H1 (cell line): ENCODE results near the gene CCDC127. TPM values are rescaled to one million over a fixed set of nuclear protein-coding genes. Genes with fewer than 3 reads are reported as not detected.
A peak's percentile ranks its signal among the peaks of the same experiment; 100 is the strongest.

Experiments
- CTCF ChIA-PET: fragments of 300-600 bp; sonication (Branson Sonifier 250); formaldehyde crosslinking; loops from one replicate; lab custom pipeline; 2021; ENCODE audit not compliant: partially characterized antibody; lab: Charles Lee
- POLR2A ChIA-PET: fragments of 300-600 bp; sonication (Branson Sonifier 250); formaldehyde crosslinking; loops from one replicate; lab custom pipeline; 2021; ENCODE audit warnings: inconsistent platforms; ENCODE audit not compliant: partially characterized antibody; lab: Charles Lee
- DNase-seq, 2 experiments: peaks; one replicate each; pipeline versions ENCODE4 v3.0.0 to v3.0.0-alpha.2; 2010 to 2022; ENCODE audit warnings: low spot score in 2 of 2, low read depth in 1 of 2, mixed read lengths in 1 of 2
- FAIRE-seq: peaks from 2 replicates; lab custom pipeline; 2011; peaks lifted over from hg19 to GRCh38; lab: Jason Lieb, UNC
- H2AFZ ChIP-seq: 2 replicates; pipeline ENCODE4 v1.8.1; 2012; ENCODE audit warnings: low read length, inconsistent platforms
- H2AK5ac ChIP-seq: 2 replicates; pipeline ENCODE4 v1.6.1; 2013; ENCODE audit warnings: low read depth, low read length
- H2BK120ac ChIP-seq: replicated peaks from 2 replicates; pipeline ENCODE3; 2013; ENCODE audit warnings: low read depth, low read length, inconsistent platforms
- H2BK12ac ChIP-seq: 2 replicates; pipeline ENCODE4 v1.6.1; 2013; ENCODE audit warnings: low read depth, low read length
- H2BK15ac ChIP-seq: 2 replicates; pipeline ENCODE4 v1.6.1; 2013; ENCODE audit warnings: low read length
- H2BK20ac ChIP-seq: 2 replicates; pipeline ENCODE4 v1.6.1; 2013; ENCODE audit warnings: low read length
- H2BK5ac ChIP-seq: 2 replicates; pipeline ENCODE4 v1.6.1; 2013; ENCODE audit warnings: low read depth, low read length
- H3K14ac ChIP-seq: 2 replicates; pipeline ENCODE4 v1.6.1; 2013; ENCODE audit warnings: inconsistent platforms; ENCODE audit not compliant: insufficient read length
- H3K18ac ChIP-seq: 2 replicates; pipeline ENCODE4 v1.6.1; 2013; ENCODE audit warnings: low read length; ENCODE audit errors: extremely low read depth
- H3K23ac ChIP-seq: 2 replicates; pipeline ENCODE4 v1.6.1; 2013; ENCODE audit warnings: inconsistent platforms; ENCODE audit not compliant: insufficient read length
- H3K23me2 ChIP-seq: 2 replicates; pipeline ENCODE4 v1.6.1; 2013; ENCODE audit warnings: low read depth, low read length
- H3K27ac ChIP-seq: 2 replicates; pipeline ENCODE4 v1.6.1; 2011; ENCODE audit warnings: low read depth, low read length, inconsistent platforms
- H3K27me3 ChIP-seq, 4 experiments: replicated peaks in 1 of 4; 1 replicate in 1 of 4; 2 replicates in 3 of 4; pipeline versions ENCODE4 v1.6.1 to v1.8.1; 2011 to 2013; ENCODE audit warnings: low read length in 3 of 4, mild to moderate bottlenecking in 3 of 4, inconsistent platforms in 2 of 4, mixed read lengths in 2 of 4, moderate library complexity in 1 of 4; ENCODE audit not compliant: control insufficient read depth in 3 of 4, insufficient read depth in 3 of 4; ENCODE audit errors: extremely low read depth in 1 of 4
- H3K36me3 ChIP-seq, 4 experiments: 2 replicates each; pipeline versions ENCODE4 v1.6.1 to v1.8.1; 2011 to 2013; ENCODE audit warnings: mild to moderate bottlenecking in 4 of 4, low read length in 3 of 4, moderate library complexity in 2 of 4, control low read depth in 1 of 4, inconsistent platforms in 1 of 4; ENCODE audit not compliant: insufficient read depth in 4 of 4, control insufficient read depth in 2 of 4
- H3K4ac ChIP-seq: replicated peaks from 2 replicates; pipeline ENCODE3; 2013; ENCODE audit warnings: low read length, low read depth, mixed read lengths, inconsistent platforms; ENCODE audit not compliant: insufficient read length
- H3K4me1 ChIP-seq, 4 experiments: replicated peaks in 1 of 4; 1 replicate in 1 of 4; 2 replicates in 3 of 4; pipeline versions ENCODE4 v1.6.1 to v1.8.1; 2011 to 2013; ENCODE audit warnings: low read length in 3 of 4, inconsistent platforms in 2 of 4, mixed read lengths in 1 of 4; ENCODE audit not compliant: insufficient read depth in 4 of 4, control insufficient read depth in 3 of 4
- H3K4me2 ChIP-seq, 2 experiments: 2 replicates each; pipeline versions ENCODE4 v1.6.1 to v1.8.1; 2011 to 2013; ENCODE audit warnings: low read depth in 2 of 2, low read length in 2 of 2, control low read depth in 1 of 2, inconsistent platforms in 1 of 2, mild to moderate bottlenecking in 1 of 2; ENCODE audit not compliant: insufficient read depth in 1 of 2
- H3K4me3 ChIP-seq, 4 experiments: fragments of 200-600, 300-600 bp in 1 of 4; sonication (generic), shearing (Covaris generic), sonication (Bioruptor Twin) in 1 of 4; 2 replicates each; pipeline versions ENCODE4 v1.5.1 to v1.8.1; 2011 to 2016; ENCODE audit warnings: low read length in 4 of 4, low read depth in 3 of 4, control low read depth in 2 of 4, inconsistent platforms in 2 of 4, mild to moderate bottlenecking in 2 of 4, mixed read lengths in 1 of 4, moderate library complexity in 1 of 4; ENCODE audit not compliant: insufficient read depth in 2 of 4; ENCODE audit errors: extremely low read depth in 1 of 4
- H3K56ac ChIP-seq: replicated peaks from 2 replicates; pipeline ENCODE3; 2013; ENCODE audit warnings: low read depth, mild to moderate bottlenecking, mixed read lengths, low read length, inconsistent platforms; ENCODE audit not compliant: insufficient read length
- H3K79me1 ChIP-seq: 2 replicates; pipeline ENCODE4 v1.6.1; 2013; ENCODE audit warnings: low read depth, low read length, control low read depth
- H3K79me2 ChIP-seq, 2 experiments: 2 replicates each; pipeline versions ENCODE4 v1.6.1 to v1.8.1; 2012 to 2013; ENCODE audit warnings: low read length in 2 of 2, mild to moderate bottlenecking in 2 of 2, inconsistent platforms in 1 of 2; ENCODE audit not compliant: insufficient read depth in 2 of 2, control insufficient read depth in 1 of 2
- H3K9ac ChIP-seq, 4 experiments: replicated peaks in 1 of 4; 1 replicate in 1 of 4; 2 replicates in 3 of 4; pipeline versions ENCODE4 v1.6.1 to v1.8.1; 2011 to 2013; ENCODE audit warnings: low read depth in 3 of 4, low read length in 3 of 4, control low read depth in 2 of 4, mild to moderate bottlenecking in 2 of 4, moderate library complexity in 2 of 4, inconsistent platforms in 1 of 4; ENCODE audit errors: extremely low read depth in 1 of 4
- H3K9me3 ChIP-seq, 2 experiments: 2 replicates each; pipeline versions ENCODE4 v1.6.1 to v1.8.1; 2012 to 2013; ENCODE audit warnings: mild to moderate bottlenecking in 2 of 2, moderate library complexity in 2 of 2, control low read depth in 1 of 2, inconsistent platforms in 1 of 2, low read depth in 1 of 2, low read length in 1 of 2, mixed read lengths in 1 of 2; ENCODE audit not compliant: insufficient read depth in 2 of 2
- H4K20me1 ChIP-seq, 2 experiments: replicated peaks in 1 of 2; 2 replicates each; pipeline versions ENCODE3 to v1.8.1; 2011 to 2013; ENCODE audit warnings: inconsistent platforms in 2 of 2, low read length in 2 of 2, mild to moderate bottlenecking in 1 of 2; ENCODE audit not compliant: insufficient read depth in 2 of 2, control insufficient read depth in 1 of 2
- H4K5ac ChIP-seq: 2 replicates; pipeline ENCODE4 v1.6.1; 2013; ENCODE audit warnings: low read length, low read depth, mixed read lengths, inconsistent platforms; ENCODE audit not compliant: insufficient read length
- H4K8ac ChIP-seq: 2 replicates; pipeline ENCODE4 v1.8.0; 2013; ENCODE audit warnings: mild to moderate bottlenecking, moderate library complexity, low read length, inconsistent platforms; ENCODE audit not compliant: insufficient read depth; ENCODE audit errors: extremely low read depth
- H4K91ac ChIP-seq: replicated peaks from 2 replicates; pipeline ENCODE3; 2013; ENCODE audit warnings: low read length, mixed read lengths, inconsistent platforms; ENCODE audit not compliant: insufficient read length
- CREB1 ChIP-seq: IDR thresholded peaks from 2 replicates; pipeline ENCODE4 v1.6.1; 2012; ENCODE audit warnings: inconsistent platforms
- EGR1 ChIP-seq: IDR thresholded peaks from 2 replicates; pipeline ENCODE4 v1.6.1; 2011; ENCODE audit warnings: low read depth, low read length, borderline replicate concordance
- JUN ChIP-seq: IDR thresholded peaks from 2 replicates; pipeline ENCODE4 v1.6.1; 2011; ENCODE audit warnings: low read depth, mild to moderate bottlenecking, improper control_type of control experiment, low read length
- POLR2A ChIP-seq, 2 experiments: IDR thresholded peaks; 1 replicate in 1 of 2; 2 replicates in 1 of 2; pipeline ENCODE4 v1.6.1; 2011; ENCODE audit warnings: low read depth in 2 of 2, low read length in 2 of 2, mild to moderate bottlenecking in 2 of 2; ENCODE audit errors: control extremely low read depth in 1 of 2
- SIRT6 ChIP-seq: IDR thresholded peaks from one replicate; pipeline ENCODE4 v1.7.1; 2012; ENCODE audit warnings: low read length, inconsistent platforms
- TAF7 ChIP-seq: optimal IDR thresholded peaks from 2 replicates; pipeline ENCODE3; 2011; ENCODE audit warnings: low read depth, mild to moderate bottlenecking, inconsistent platforms, low read length, moderate library complexity, borderline replicate concordance
- TBP ChIP-seq: IDR thresholded peaks from 2 replicates; pipeline ENCODE4 v1.6.1; 2011; ENCODE audit warnings: low read depth, low read length, improper control_type of control experiment
- TEAD4 ChIP-seq: IDR thresholded peaks from 2 replicates; pipeline ENCODE4 v1.6.1; 2012; ENCODE audit warnings: low read depth, low read length, inconsistent platforms, mixed read lengths
- YY1 ChIP-seq: IDR thresholded peaks from 2 replicates; pipeline ENCODE4 v1.6.1; 2011; ENCODE audit warnings: low read depth, mild to moderate bottlenecking, low read length
- WGBS, 2 experiments: shearing (Covaris generic) in 1 of 2; methylation state at CpG; one replicate each; pipeline versions ENCODE4 v1.1.6 to v1.1.7; 2013 to 2015; ENCODE audit warnings: low lambda C conversion rate in 2 of 2, mixed read lengths in 2 of 2, inconsistent platforms in 1 of 2, low coverage in 1 of 2, missing lambda C conversion rate in 1 of 2; ENCODE audit not compliant: insufficient replicate concordance in 2 of 2, insufficient coverage in 1 of 2, insufficient read length in 1 of 2; ENCODE audit errors: extremely low coverage in 1 of 2, missing lambda C conversion rate in 1 of 2; 5-methylcytosine and 5-hydroxymethylcytosine counted together
- polyA plus RNA-seq, 7 experiments: library from polyadenylated mRNA; depleted of rRNA in 3 of 7; stranded (reverse) in 5 of 7; unstranded in 2 of 7; fragments of >200 nt in 5 of 7; fragments of 200-250 nt in 2 of 7; gene quantifications; 1 replicate in 5 of 7; 2 replicates in 1 of 7; 4 replicates in 1 of 7; pipeline versions ENCODE4 v1.2.1 to v1.2.3, GENCODE V29; 2011 to 2013; ENCODE audit warnings: missing spikeins in 2 of 7, mixed read lengths in 2 of 7
- total RNA-seq: library from RNA; stranded (reverse); fragmentation: NEBNext Ultra II Directional; extraction: Animal tissue kit (Norgen Biotek cat#: 25700); gene quantifications from 2 replicates; pipeline ENCODE4 v1.2.1, GENCODE V29; 2021
- TF ChIP-seq, protein P1 (sequence below): IDR thresholded peaks from 2 replicates; pipeline ENCODE4 v1.6.1; 2011; ENCODE audit warnings: low read depth, mild to moderate bottlenecking, low read length; ENCODE audit not compliant: insufficient read depth

Gene CCDC127
- total and polyA plus RNA-seq, 2 of the 8 experiments (the other 6 are each of a cell fraction or from before 2014, with no cell fraction given), result 2.9 to 8.0 TPM

DNA sequence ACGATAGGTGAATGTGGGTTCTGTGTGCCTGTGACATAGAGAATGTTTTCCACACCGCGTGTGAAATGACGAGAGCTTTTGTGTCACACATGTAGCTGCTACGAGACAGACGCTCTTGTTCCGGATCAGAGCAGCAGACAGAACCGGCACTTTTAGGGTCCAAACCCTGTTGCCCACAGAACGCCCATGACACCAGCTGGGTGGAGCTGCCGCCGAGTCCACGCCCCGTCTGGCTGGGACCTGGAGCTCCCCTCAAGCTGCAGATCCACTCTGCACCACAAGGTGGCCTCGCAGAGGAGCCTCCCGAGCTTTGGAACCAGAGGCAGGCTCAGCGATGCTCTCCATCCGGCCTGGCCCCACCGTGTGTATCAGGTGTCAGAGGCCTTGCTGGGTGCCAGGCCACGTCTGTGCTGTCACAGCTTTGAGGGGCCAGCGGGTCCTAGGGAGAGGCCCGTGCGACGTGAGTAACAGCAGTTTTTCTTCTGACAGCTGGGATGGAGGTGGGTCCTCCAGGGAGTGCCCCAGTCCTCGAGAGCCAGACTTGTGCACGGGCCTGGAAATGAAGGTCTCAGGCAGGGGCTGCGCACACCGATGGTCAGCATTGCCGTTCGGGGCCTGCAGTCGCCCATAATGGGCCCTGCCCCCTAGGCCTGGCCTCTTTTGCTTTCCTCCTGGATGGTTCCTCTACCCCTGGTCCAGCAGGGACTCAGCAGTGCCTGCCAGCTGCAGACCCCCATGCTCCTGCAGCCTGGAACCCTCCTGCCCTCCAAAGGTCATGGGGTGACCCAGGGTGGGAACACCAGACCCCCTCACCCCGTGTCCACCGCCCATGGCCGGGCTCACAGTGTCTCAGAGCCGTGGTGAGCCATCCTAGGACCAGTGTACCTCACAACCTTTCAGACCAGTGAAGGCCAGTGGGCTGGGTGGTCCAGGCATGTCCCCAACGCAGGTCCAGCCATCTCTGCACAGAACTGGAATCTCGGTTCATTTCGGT is 29.2 kb downstream of the CCDC127 start:
- POLR2A ChIA-PET, result interaction anchor here (0.8 to 1.1 kb wide), 4 partner anchors 25 to 87 kb away, joined by 3 to 4 read pairs (median 3); partner anchors contain the start of genes CCDC127 and SDHA
- no peak overlapping the region for H3K23ac ChIP-seq
- H3K79me2 ChIP-seq, result no peaks in the 10 kb centered on the region
- no peak overlapping the region for H2BK20ac ChIP-seq
- peaks cover 3 to 12% of the 10 kb centered on the region in 2 experiments for H4K20me1 ChIP-seq
- H3K4me1 ChIP-seq, result peaks cover 0 to 12% (median 9%) of the 10 kb centered on the region in 4 experiments; a peak in 5 of 7 replicates
- H4K5ac ChIP-seq, result no peak overlapping the region
- WGBS, 2 experiments, result 45% methylated on average over 37 of the region's 37 CpGs; no CpG with 5 or more reads in 1 of the 2 experiments
- FAIRE-seq (peak; percentile 85), DNase-seq (peak; percentile 76 to 97)
- H3K27me3 ChIP-seq, result no peaks in the 10 kb centered on the region
- no peak overlapping the region for H3K9ac ChIP-seq
- no peak overlapping the region for H2AFZ ChIP-seq
- no peaks in the 10 kb centered on the region for H3K36me3 ChIP-seq
- H2BK12ac ChIP-seq, result peak overlapping the region; percentile 39; the same call in 1 of the 2 replicates
- H2BK15ac ChIP-seq, result peak overlapping the region; percentile 25; the same call in 1 of the 2 replicates
- no peaks in the 10 kb centered on the region for H3K9me3 ChIP-seq
- no peak overlapping the region for H3K56ac ChIP-seq
- H3K27ac ChIP-seq, result no peak overlapping the region
- no peaks in the 10 kb centered on the region; the same call in 1 of the 2 replicates for H3K79me1 ChIP-seq
- no peak overlapping the region for H3K18ac ChIP-seq
- H2BK120ac ChIP-seq, result peak overlapping the region; percentile 64
- H3K4ac ChIP-seq, result peak overlapping the region; percentile 53
- CTCF ChIA-PET, result interaction anchor here (0.6 to 2.5 kb wide), 33 partner anchors 10 to 321 kb away, joined by 3 to 18 read pairs (median 4); partner anchors contain the start of genes CCDC127 and SDHA
- no peak overlapping the region for H4K91ac ChIP-seq
- H3K23me2 ChIP-seq, result no peaks in the 10 kb centered on the region
- no peak overlapping the region for H3K4me3 ChIP-seq
- H3K4me2 ChIP-seq, result no peak overlapping the region
- no peak overlapping the region for H3K14ac ChIP-seq
- no peak overlapping the region for H2AK5ac ChIP-seq
- H2BK5ac ChIP-seq, result no peak overlapping the region
- H4K8ac ChIP-seq, result peak overlapping the region; percentile 63
- TF ChIP-seq POLR2A (IDR thresholded peaks at IDR 0.05; ENCODE audit: control extremely low read depth in 1 of 2, low read depth in 2 of 2, low read length in 2 of 2), result no peak; a peak in 1 of 3 replicates
- TF ChIP-seq TBP, result peak; percentile 58; the same call in 1 of the 2 replicates
- TF ChIP-seq TEAD4, result peak; percentile 17; the same call in 1 of the 2 replicates
- TF ChIP-seq JUN, result no peak
- TF ChIP-seq CREB1, result peak; percentile 51; the same call in 1 of the 2 replicates
- TF ChIP-seq EGR1, result no peak
- no peak for TF ChIP-seq SIRT6
- TF ChIP-seq TAF7, result no peak
- peak; percentile 50; the same call in 1 of the 2 replicates for TF ChIP-seq YY1
- TF ChIP-seq, protein P1, sequence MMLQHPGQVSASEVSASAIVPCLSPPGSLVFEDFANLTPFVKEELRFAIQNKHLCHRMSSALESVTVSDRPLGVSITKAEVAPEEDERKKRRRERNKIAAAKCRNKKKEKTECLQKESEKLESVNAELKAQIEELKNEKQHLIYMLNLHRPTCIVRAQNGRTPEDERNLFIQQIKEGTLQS, result no peak
